Activated CD4-positive, CD25-positive, alpha-beta regulatory T cell treated with anti-CD3 and anti-CD28 coated beads, Interleukin-2, amount 50 U/mL, for 24 hours (primary cell): ENCODE results near the gene PITRM1.
A peak's percentile ranks its signal among the peaks of the same experiment; 100 is the strongest.
"Not testable (repeated sequence)": the region's sequence is repeated elsewhere in the genome, so short reads cannot be mapped to it uniquely, and the experiment has no call there.

ENCODE experiments used
- ATAC-seq, 2 donors: fragments of 150-1000 bp; cut with Tn5 transposase; one replicate each; pipeline ENCODE4 v1.10.0; 2021; ENCODE audit warnings: mild to moderate bottlenecking in 1 of 2, moderate library complexity in 1 of 2

Gene PITRM1

GRCh38 chr10:3172446-3173170 lies at the start of gene PITRM1:
Gene PITRM1, minus strand, starts transcription at chr10:3172782. Its CDS starts 10 bp downstream, at chr10:3172772.
- peak; percentile 96 to 97 for ATAC-seq

- no peak for ATAC-seq
These were observed 49.5 kb upstream of the PITRM1 start for GRCh38 chr10:3222068-3222467.

- ATAC-seq = not testable (repeated sequence)
These were observed 49.0 kb upstream of the PITRM1 start for GRCh38 chr10:3221601-3222000.

- ATAC-seq = no peak
These were observed 48.3 kb upstream of the PITRM1 start for GRCh38 chr10:3220853-3221252.

- not testable (repeated sequence) for ATAC-seq
These were observed 46.5 kb upstream of the PITRM1 start for GRCh38 chr10:3219021-3219628.

GRCh38 chr10:3217853-3218252 lies 45.3 kb upstream of the PITRM1 start:
- no peak for ATAC-seq

GRCh38 chr10:3217301-3217700 lies 44.7 kb upstream of the PITRM1 start:
- ATAC-seq = no peak

GRCh38 chr10:3215153-3215775 lies 42.7 kb upstream of the PITRM1 start:
- no peak for ATAC-seq

- ATAC-seq = no peak
These were observed 41.4 kb upstream of the PITRM1 start for GRCh38 chr10:3213758-3214515.

GRCh38 chr10:3213208-3213607 lies 40.6 kb upstream of the PITRM1 start:
- no peak for ATAC-seq

- no peak for ATAC-seq
These were observed 37.8 kb upstream of the PITRM1 start for GRCh38 chr10:3210251-3210877.

- ATAC-seq = no peak
These were observed 36.2 kb upstream of the PITRM1 start for GRCh38 chr10:3208481-3209406.

- ATAC-seq = no peak
These were observed 34.8 kb upstream of the PITRM1 start for GRCh38 chr10:3207351-3207750.

- no peak for ATAC-seq
These were observed 34.1 kb upstream of the PITRM1 start for GRCh38 chr10:3206511-3207157.

- peak in 1 of 2 donors; percentile 20 for ATAC-seq
These were observed 31.4 kb upstream of the PITRM1 start for GRCh38 chr10:3203972-3204371.

- ATAC-seq = peak; percentile 51 to 64
These were observed 30.6 kb upstream of the PITRM1 start for GRCh38 chr10:3203016-3203811.

GRCh38 chr10:3201796-3202195 lies 29.2 kb upstream of the PITRM1 start:
- no peak for ATAC-seq

GRCh38 chr10:3199488-3199887 lies 26.9 kb upstream of the PITRM1 start:
- ATAC-seq = no peak

- ATAC-seq = no peak
These were observed 26.3 kb upstream of the PITRM1 start for GRCh38 chr10:3198900-3199299.

- ATAC-seq = peak; percentile 92 to 94
These were observed 24.9 kb upstream of the PITRM1 start for GRCh38 chr10:3197348-3198003.
